K562 (cell line): ENCODE measurements around the gene SLC8A2. TPM values are rescaled to one million over a fixed set of nuclear protein-coding genes. Genes with fewer than 3 reads are reported as not detected.

Experiments used
- CBFB ChIP-seq: sonication (generic); formaldehyde crosslinking; IDR thresholded peaks from 2 replicates; pipeline ENCODE4 v1.4.0; 2020; ENCODE audit warnings: mild to moderate bottlenecking, missing genetic modification reagents
- COPS2 ChIP-seq: fragments of 450-650 bp; conservative IDR thresholded peaks from 2 replicates; pipeline ENCODE4 v1.6.1; 2016; ENCODE audit warnings: mild to moderate bottlenecking, moderate library complexity
- CXXC5 ChIP-seq: fragments of 250-450 bp; sonication (Bioruptor Pico); IDR thresholded peaks from 2 replicates; pipeline ENCODE4 v1.8.0; 2022; ENCODE audit warnings: inconsistent platforms, mild to moderate bottlenecking, moderate library complexity
- ESRRB ChIP-seq: fragments of 250-450 bp; sonication (Bioruptor Pico); IDR thresholded peaks from 2 replicates; pipeline ENCODE4 v1.5.0; 2020; ENCODE audit warnings: mild to moderate bottlenecking, moderate library complexity, borderline replicate concordance
- FOXP1 ChIP-seq: sonication (generic); formaldehyde crosslinking; IDR thresholded peaks from 2 replicates; pipeline ENCODE4 v1.8.0; 2022; ENCODE audit warnings: mild to moderate bottlenecking, missing genetic modification reagents
- GTF2F1 ChIP-seq: IDR thresholded peaks from 2 replicates; pipeline ENCODE4 v1.6.1; 2011; ENCODE audit warnings: low read depth, low read length, improper control_type of control experiment
- HMBOX1 ChIP-seq: sonication (generic); IDR thresholded peaks from 2 replicates; pipeline ENCODE4 v1.6.1; 2016
- IRF1 ChIP-seq: sonication (generic); formaldehyde crosslinking; IDR thresholded peaks from 2 replicates; pipeline ENCODE4 v1.8.0; 2022; ENCODE audit warnings: missing genetic modification reagents, mild to moderate bottlenecking, borderline replicate concordance
- MTF1 ChIP-seq: fragments of 250-450 bp; sonication (Bioruptor Pico); IDR thresholded peaks from 2 replicates; pipeline ENCODE4 v1.9.0; 2021; ENCODE audit warnings: moderate library complexity, mild to moderate bottlenecking, inconsistent platforms, borderline replicate concordance
- MXD1 ChIP-seq: fragments of 250-450 bp; sonication (Bioruptor Pico); IDR thresholded peaks from 2 replicates; pipeline ENCODE4 v1.8.0; 2021; ENCODE audit warnings: borderline replicate concordance, mild to moderate bottlenecking, moderate library complexity; ENCODE audit not compliant: poor library complexity, severe bottlenecking
- NR2C2 ChIP-seq, 2 experiments: fragments of 200-800 bp in 1 of 2; sonication (Bioruptor generic) in 1 of 2; sonication (generic) in 1 of 2; formaldehyde crosslinking in 1 of 2; IDR thresholded peaks; 2 replicates each; pipeline versions ENCODE4 v1.6.1 to v1.8.0; 2016 to 2022; ENCODE audit warnings: mild to moderate bottlenecking in 1 of 2, missing compliant biosample characterization in 1 of 2, missing genetic modification characterization in 1 of 2, missing genetic modification reagents in 1 of 2
- NRF1 ChIP-seq, 2 experiments: fragments of 450-650 bp; IDR thresholded peaks in 1 of 2; conservative IDR thresholded peaks in 1 of 2; 2 replicates each; pipeline ENCODE4 v1.6.1; 2014; ENCODE audit warnings: mild to moderate bottlenecking in 2 of 2
- POLR2G ChIP-seq: fragments of 200-400 bp; formaldehyde crosslinking; IDR thresholded peaks from 2 replicates; pipeline ENCODE4 v1.6.1; 2017; ENCODE audit warnings: low read depth, mild to moderate bottlenecking, antibody characterized with exemption, low read length, moderate library complexity
- PPARD ChIP-seq: fragments of 250-450 bp; sonication (Bioruptor Pico); IDR thresholded peaks from 2 replicates; pipeline ENCODE4 v1.8.0; 2022; ENCODE audit warnings: inconsistent platforms, mild to moderate bottlenecking, moderate library complexity
- RFX1 ChIP-seq: fragments of 450-650 bp; IDR thresholded peaks from 2 replicates; pipeline ENCODE4 v1.6.1; 2016; ENCODE audit warnings: mild to moderate bottlenecking, moderate library complexity
- RFX5 ChIP-seq: IDR thresholded peaks from 2 replicates; pipeline ENCODE4 v1.6.1; 2011; ENCODE audit warnings: low read depth, mild to moderate bottlenecking, improper control_type of control experiment, low read length
- SIN3A ChIP-seq, 2 experiments: fragments of 150-350 bp in 1 of 2; IDR thresholded peaks; 2 replicates each; pipeline ENCODE4 v1.6.1; 2011 to 2016; ENCODE audit warnings: borderline replicate concordance in 2 of 2, low read depth in 2 of 2, low read length in 2 of 2, mild to moderate bottlenecking in 2 of 2, moderate library complexity in 2 of 2; ENCODE audit not compliant: control insufficient read depth in 1 of 2
- SRSF3 ChIP-seq: fragments of 200-400 bp; formaldehyde crosslinking; IDR thresholded peaks from 2 replicates; pipeline ENCODE4 v1.6.1; 2016; ENCODE audit warnings: mild to moderate bottlenecking, low read length, moderate library complexity; ENCODE audit not compliant: insufficient read depth
- TAF1 ChIP-seq: IDR thresholded peaks from 2 replicates; pipeline ENCODE4 v1.6.1; 2011; ENCODE audit warnings: mild to moderate bottlenecking, low read length, moderate library complexity; ENCODE audit not compliant: insufficient read depth, control insufficient read depth, severe bottlenecking; ENCODE audit errors: extremely low read depth
- TCF15 ChIP-seq: fragments of 250-450 bp; sonication (Bioruptor Pico); IDR thresholded peaks from 2 replicates; pipeline ENCODE4 v1.8.0; 2022; ENCODE audit warnings: moderate library complexity, mild to moderate bottlenecking, inconsistent platforms
- THRAP3 ChIP-seq: fragments of 450-650 bp; IDR thresholded peaks from 2 replicates; pipeline ENCODE4 v1.6.1; 2016; ENCODE audit warnings: mild to moderate bottlenecking, inconsistent platforms, borderline replicate concordance
- ZNF436 ChIP-seq: fragments of 250-450, 450-650 bp; sonication (Bioruptor Pico); formaldehyde crosslinking; IDR thresholded peaks from 2 replicates; pipeline ENCODE4 v1.7.0; 2020; ENCODE audit warnings: mild to moderate bottlenecking
- ZNF655 ChIP-seq: fragments of 250-450 bp; sonication (Bioruptor Pico); IDR thresholded peaks from 2 replicates; pipeline ENCODE4 v1.5.0; 2021
- polyA plus RNA-seq, 8 experiments: library from polyadenylated mRNA; depleted of rRNA in 4 of 8; stranded (reverse) in 5 of 8; unstranded in 3 of 8; fragments of >200 nt; fragmentation: Nextera tagmentation in 2 of 8; fragmentation: Illumina TruSeq in 1 of 8; extraction: Ambion mirVana in 2 of 8; extraction: Trizol in 1 of 8; gene quantifications; 2 replicates each; pipeline versions ENCODE4 v1.2.1 to v1.2.3, GENCODE V29; 2011 to 2014; ENCODE audit warnings: inconsistent platforms in 1 of 8, missing spikeins in 1 of 8
- total RNA-seq, 7 experiments: library from RNA; depleted of rRNA in 6 of 7; stranded (reverse); fragments of >200 nt in 6 of 7; fragmentation: Illumina TruSeq in 2 of 7; extraction: Trizol in 2 of 7; gene quantifications; 2 replicates each; pipeline versions ENCODE4 v1.2.1 to v1.2.3, GENCODE V29; 2011 to 2021; ENCODE audit warnings: low replicate concordance in 1 of 7

The SLC8A2 gene
- total and polyA plus RNA-seq, 9 of the 15 experiments (the other 6 are each of a cell fraction or from before 2014, with no cell fraction given) = 0.07 to 0.66 (median 0.24) TPM; not detected in 3

- TF ChIP-seq RFX5 (no peak), FOXP1 (CRISPR knock-in tag) (peak; percentile 95), ZNF436 (no peak), PPARD (CRISPR knock-in tag) (no peak), SRSF3 (no peak), TAF1 (peak; percentile 18), IRF1 (CRISPR knock-in tag) (no peak), POLR2G (no peak), TCF15 (no peak), SIN3A (IDR thresholded peaks at IDR 0.05; ENCODE audit: borderline replicate concordance in 2 of 2, control insufficient read depth in 1 of 2, low read depth in 2 of 2, low read length in 2 of 2) (peak in 1 of 2 experiments; percentile 89; a peak in 1 of 4 replicates), GTF2F1 (no peak), COPS2 (no peak), ZNF655 (CRISPR knock-in tag) (no peak), THRAP3 (no peak), CBFB (CRISPR knock-in tag) (no peak), CXXC5 (peak; percentile 65), NRF1 (conservative IDR thresholded peaks at IDR 0.05 in 1 of 2, IDR thresholded peaks at IDR 0.05 in 1 of 2) (no peak), RFX1 (no peak), ESRRB (CRISPR knock-in tag) (no peak), MTF1 (CRISPR knock-in tag) (no peak), MXD1 (no peak), HMBOX1 (no peak), NR2C2 (CRISPR knock-in tag; IDR thresholded peaks at IDR 0.05) (no peak), NR2C2 (tag; IDR thresholded peaks at IDR 0.05) (no peak)
These were observed at the start of gene SLC8A2 (continued) for GRCh38 chr19:47471733-47472457.
